ENCODE data around the gene SLC35E3.

DNA sequence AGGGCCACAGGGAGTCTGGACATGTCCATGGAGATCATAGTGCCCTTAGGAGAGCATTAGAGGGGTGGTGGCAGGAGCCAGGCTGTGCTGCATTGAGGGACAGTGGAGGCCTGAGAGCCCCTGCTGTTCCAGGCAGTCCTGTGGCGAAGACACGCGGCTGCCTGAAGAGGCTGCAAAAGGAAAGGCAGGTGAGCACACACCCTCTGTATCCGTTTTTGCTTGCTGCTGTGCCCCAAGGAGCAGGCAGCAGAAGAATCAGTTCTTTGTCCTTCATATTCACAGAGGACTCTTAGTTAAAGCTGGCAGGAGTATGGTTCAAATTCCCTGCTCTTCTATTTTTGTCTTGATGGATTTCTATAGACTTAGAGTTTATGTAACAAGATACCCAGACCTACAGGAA, 4.5 kb downstream of the SLC35E3 start:
- TF ChIP-seq, protein P1, sequence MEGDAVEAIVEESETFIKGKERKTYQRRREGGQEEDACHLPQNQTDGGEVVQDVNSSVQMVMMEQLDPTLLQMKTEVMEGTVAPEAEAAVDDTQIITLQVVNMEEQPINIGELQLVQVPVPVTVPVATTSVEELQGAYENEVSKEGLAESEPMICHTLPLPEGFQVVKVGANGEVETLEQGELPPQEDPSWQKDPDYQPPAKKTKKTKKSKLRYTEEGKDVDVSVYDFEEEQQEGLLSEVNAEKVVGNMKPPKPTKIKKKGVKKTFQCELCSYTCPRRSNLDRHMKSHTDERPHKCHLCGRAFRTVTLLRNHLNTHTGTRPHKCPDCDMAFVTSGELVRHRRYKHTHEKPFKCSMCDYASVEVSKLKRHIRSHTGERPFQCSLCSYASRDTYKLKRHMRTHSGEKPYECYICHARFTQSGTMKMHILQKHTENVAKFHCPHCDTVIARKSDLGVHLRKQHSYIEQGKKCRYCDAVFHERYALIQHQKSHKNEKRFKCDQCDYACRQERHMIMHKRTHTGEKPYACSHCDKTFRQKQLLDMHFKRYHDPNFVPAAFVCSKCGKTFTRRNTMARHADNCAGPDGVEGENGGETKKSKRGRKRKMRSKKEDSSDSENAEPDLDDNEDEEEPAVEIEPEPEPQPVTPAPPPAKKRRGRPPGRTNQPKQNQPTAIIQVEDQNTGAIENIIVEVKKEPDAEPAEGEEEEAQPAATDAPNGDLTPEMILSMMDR (IDR thresholded peaks at IDR 0.05 in 8 of 11, conservative IDR thresholded peaks at IDR 0.05 in 3 of 11): no peak
- TF ChIP-seq POLR2A (IDR thresholded peaks at IDR 0.05) (no peak), POLR2AphosphoS5 (IDR thresholded peaks at IDR 0.05) (no peak)

Data from spleen (tissue), 7 donors.